Mammary epithelial cell (primary cell): ENCODE data around the gene BICD2.

Source experiments
- CTCF ChIP-seq, 2 donors: IDR thresholded peaks in 1 of 2; conservative IDR thresholded peaks in 1 of 2; 2 replicates each; pipeline ENCODE4 v1.5.1; 2011 to 2012; ENCODE audit warnings: inconsistent platforms in 2 of 2, low read length in 2 of 2, mild to moderate bottlenecking in 2 of 2, control low read depth in 1 of 2, low read depth in 1 of 2; ENCODE audit not compliant: insufficient read depth in 1 of 2; ENCODE audit errors: extremely low read depth in 1 of 2
- EZH2 ChIP-seq: IDR thresholded peaks from 2 replicates; pipeline ENCODE4 v1.6.1; 2012; ENCODE audit warnings: low read length, inconsistent platforms, borderline replicate concordance

- no peak for TF ChIP-seq EZH2
- no peak for TF ChIP-seq CTCF (conservative IDR thresholded peaks at IDR 0.05 in 1 of 2, IDR thresholded peaks at IDR 0.05 in 1 of 2; ENCODE audit: extremely low read depth in 1 of 2, insufficient read depth in 1 of 2, low read depth in 1 of 2, low read length in 2 of 2)
Measured at GRCh38 chr9:92710368-92710767, 54.3 kb downstream of the BICD2 start.
